Embryonic facial prominence (tissue), 1 donor: ENCODE data around the gene PLXND1.
"Not testable (repeated sequence)": the region's sequence is repeated elsewhere in the genome, so short reads cannot be mapped to it uniquely, and the experiment has no call there.

Experiments
- DNase-seq: peaks from one replicate; pipeline ENCODE4 v3.0.0-alpha.2; 2016; ENCODE audit errors: extremely low spot score

The PLXND1 gene

GRCh38 chr3:129527262-129527661 is 79.2 kb downstream of the PLXND1 start:
- DNase-seq, result no peak

DNA sequence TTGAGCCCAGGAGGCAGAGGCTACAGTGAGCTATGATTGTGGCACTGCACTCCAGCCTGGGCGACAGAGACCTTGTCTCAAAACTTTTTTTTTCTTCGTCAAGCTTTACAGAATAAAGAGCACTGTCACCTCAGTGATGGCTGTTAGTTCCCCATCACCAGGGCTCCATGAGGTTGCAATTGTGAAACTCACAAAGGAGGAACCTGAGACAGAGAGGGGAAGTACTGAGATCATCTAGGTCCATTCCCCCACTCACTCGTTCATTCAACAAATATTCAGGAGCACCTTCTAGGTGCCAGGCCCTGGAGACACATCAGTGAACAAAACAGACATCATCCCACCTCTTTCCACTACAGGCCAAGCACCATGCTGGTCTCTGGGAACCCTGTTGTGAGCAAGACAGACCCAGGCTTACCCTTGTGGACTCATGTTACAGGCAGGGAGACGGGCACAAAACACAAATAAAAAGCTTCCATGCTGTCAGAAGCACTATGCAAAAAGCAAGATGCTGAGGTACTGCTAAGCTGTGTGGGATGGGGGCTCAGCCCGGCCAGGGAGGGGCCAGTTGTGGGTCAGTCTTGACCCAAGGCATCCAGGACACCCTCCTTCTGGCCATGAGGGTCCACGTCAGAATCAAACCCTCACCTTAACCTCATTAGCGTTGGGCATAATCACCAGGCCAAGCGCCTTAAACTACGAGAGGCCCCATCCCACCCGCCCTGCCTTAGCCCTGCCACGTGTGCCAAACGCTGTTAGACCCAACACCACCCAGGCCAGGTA is 80.2 kb downstream of the PLXND1 start:
- no peak for DNase-seq

- DNase-seq, result no peak
These were observed 81.0 kb downstream of the PLXND1 start for GRCh38 chr3:129525341-129525968.

DNA sequence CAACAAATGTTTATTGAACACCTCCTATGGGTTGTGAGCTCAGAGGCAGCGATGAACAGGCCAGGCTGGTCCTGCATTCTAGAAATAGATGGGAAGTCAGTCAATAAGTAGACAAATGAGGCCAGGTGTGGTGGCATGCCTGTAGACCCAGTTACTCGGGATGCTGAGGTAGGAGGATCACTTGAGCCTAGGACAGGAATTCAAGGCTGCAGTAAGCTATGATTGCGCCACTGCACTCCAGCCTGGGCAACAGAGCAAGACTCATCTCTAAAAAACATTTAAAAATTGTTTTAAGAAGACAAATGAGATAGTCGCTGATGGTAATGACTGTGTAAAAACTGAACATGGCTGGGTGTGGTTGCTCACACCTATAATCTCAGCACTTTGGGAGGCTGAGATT is 82.4 kb downstream of the PLXND1 start:
- DNase-seq, result no peak

- DNase-seq, result no peak
These were observed 83.5 kb downstream of the PLXND1 start for GRCh38 chr3:129522953-129523352.

GRCh38 chr3:129521611-129522010 is 84.9 kb downstream of the PLXND1 start:
- DNase-seq, result no peak

GRCh38 chr3:129520960-129521359 is 85.5 kb downstream of the PLXND1 start:
- DNase-seq, result no peak

DNA sequence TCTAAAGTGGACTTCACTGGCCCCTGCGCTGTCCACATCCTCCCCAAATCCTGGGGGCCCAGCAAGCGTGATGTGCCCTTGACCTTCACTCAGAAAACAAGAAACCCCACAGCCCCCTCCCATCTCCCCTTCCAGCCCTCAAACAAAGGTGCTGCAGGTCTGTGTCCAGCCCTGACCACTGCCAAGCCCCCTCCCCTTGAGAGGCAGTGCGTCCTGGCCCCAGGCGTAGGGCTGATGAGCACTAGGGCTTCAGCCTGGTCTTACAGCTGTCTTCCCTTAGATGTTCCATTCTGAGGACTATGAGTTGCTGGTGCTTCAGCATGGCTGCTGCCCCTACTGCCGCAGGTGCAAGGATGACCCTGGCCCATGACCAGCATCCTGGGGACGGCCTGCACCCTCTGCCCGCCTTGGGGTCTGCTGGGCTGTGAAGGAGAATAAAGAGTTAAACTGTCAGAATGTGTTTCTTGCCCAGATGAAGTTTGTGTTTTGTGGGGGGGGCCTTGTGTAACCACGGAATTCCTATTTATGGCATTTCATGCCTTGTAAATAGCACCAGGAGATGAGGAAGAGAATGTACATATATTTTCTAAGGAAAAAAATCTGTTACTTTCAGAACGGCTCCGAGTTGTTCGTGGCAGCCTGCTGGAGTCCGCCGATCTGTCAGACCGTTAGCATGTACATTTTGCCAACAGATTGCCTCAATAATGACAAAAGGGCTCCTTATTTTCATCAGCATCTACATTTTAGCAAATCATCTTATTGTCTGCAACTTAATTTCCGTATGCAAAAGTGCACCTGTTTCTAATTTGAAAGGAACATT is 86.4 kb downstream of the PLXND1 start:
- DNase-seq, result no peak

DNA sequence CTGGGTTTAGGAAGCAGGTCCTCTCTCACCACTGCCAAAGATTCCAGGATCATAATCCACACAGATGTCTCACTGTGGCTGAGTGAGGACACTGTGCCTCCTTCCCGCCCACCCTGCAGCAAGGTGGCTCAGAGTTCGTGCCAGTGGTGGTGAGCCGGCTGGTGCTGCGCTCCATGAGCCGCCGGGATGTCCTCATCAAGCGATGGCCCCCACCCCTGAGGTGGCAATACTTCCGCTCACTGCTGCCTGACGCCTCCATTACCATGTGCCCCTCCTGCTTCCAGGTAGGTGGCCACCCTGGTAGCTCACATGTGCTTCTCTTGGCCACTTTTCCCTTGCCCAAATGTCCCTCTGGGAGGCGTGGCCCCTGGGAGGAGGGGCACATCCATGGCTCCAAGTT is 87.0 kb downstream of the PLXND1 start:
- no peak for DNase-seq

DNA sequence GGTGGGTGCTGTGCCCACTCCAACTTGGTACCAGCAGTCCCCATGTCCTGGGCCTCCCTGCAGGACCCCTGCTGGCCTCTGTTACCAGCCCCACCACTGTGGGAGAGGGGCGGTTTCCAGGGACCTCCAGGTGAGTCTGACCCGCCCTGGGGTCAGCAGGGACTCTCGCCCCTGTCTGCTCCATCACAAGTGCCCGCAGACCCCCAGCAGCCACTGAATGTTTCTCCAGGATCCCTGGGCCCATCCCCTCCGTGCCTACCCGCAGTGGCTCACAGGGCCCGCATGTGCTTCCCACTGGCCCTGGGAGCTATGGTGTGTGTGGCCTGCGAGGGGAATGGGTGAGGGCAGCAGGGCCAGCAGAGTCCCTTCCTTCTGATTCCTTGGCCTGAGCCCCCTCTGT is 87.9 kb downstream of the PLXND1 start:
- DNase-seq, result no peak

DNA sequence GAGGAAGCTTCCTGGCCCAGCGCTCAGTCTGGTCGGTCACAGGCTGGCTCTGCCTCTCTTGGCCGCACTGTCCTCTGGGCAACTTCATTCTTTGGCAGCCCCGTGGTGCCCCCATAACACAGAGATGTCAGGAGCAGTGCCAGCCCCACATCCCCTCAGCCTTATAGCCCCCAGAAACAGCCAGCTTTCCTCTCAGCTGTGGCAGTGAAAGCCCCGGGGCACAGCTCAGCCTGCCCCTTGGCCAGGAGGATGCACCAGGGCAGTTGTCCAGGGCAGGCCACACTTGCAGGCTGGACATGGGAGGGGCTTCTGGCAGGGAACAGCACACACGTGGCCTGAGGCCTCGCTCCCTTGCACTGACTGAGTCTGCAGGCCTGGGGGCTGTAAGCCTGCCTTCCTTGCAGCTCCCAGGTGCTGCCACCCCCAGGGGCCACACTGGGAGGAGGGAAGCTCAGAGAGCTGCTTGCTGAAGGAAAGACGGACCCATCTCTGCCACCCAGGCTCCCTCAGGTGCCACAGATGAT is 88.4 kb downstream of the PLXND1 start:
- no peak for DNase-seq

- DNase-seq, result no peak
These were observed 89.0 kb downstream of the PLXND1 start for GRCh38 chr3:129517516-129517915.

DNA sequence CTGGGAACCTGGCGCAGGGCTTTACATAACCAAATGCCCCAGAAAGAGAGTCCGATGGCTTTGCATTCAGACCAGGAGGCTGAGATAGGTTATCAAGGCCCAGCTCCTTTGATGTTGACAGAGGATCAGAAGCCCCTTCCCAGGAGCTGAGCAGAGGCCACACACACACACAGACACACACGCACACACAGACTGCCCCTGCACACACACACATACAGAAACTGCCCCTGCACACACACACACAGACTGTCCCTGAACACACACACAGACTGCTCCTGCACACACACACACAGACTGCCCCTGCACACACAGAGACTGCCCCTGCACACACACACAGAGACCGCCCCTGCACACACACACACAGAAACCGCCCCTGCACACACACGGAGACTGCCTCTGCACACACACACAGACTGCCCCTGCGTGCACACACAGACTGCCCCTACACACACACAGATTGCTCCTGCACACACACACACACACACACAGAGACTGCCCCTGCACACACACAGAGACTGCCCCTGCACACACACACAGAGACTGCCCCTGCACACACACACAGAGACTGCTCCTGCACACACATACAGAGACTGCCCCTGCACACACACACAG is 90.5 kb downstream of the PLXND1 start:
- DNase-seq, result not testable (repeated sequence)

DNA sequence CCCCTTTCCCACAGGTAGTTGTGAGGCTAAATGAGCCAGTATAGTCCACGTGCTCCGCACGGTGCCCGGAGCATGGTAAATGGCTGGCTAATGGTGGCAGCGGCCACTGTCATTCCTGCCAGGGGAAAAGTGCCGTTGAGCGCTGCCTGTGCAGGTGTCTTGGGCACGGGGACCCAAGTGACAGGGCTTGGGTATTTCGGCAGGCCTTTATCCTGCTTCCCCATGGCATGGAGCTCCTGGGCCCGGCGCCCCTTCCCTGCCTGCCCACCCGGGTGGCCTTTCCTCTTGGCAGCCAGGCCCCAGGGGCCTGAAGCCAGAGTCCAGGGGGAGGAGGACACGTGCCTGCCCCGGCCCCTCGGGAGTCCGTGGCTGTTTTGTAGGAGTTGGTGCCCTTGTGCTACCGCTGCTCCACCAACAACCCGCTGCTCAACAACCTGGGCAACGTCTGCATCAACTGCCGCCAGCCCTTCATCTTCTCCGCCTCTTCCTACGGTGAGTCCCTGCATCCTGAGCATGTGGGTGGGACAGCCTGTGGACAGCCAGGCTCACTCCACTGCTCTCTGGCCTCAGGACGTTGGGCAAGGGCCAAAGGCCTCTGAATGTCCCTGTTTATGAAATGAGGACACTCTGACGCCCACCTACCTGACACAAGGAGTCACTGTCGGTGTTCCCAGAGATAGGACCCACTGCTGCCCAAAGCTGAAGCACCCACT is 91.2 kb downstream of the PLXND1 start:
- DNase-seq, result not testable (repeated sequence)

- no peak for DNase-seq
These were observed 91.9 kb downstream of the PLXND1 start for GRCh38 chr3:129514563-129514962.

- no peak for DNase-seq
These were observed 92.4 kb downstream of the PLXND1 start for GRCh38 chr3:129514110-129514509.

DNA sequence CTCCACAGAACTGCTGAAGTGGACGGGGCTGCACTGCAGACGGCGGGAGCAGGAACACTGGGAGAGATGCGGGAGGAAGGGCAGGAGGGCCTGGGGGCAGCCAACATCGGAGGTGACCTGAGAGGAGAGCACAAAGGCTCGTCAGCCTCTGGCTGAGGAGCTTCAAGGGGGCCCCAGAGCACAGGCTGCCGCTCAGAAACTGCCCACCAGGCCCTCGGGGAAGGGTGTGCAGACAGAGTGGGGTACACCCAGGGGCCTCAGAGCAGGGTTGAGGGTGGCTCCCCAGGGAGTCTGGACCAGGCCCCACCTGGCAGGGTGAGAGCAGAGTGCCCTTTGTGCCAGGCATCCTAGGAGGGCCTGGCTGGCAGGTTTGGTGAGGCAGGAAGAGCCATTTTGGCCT is 92.8 kb downstream of the PLXND1 start:
- no peak for DNase-seq

DNA sequence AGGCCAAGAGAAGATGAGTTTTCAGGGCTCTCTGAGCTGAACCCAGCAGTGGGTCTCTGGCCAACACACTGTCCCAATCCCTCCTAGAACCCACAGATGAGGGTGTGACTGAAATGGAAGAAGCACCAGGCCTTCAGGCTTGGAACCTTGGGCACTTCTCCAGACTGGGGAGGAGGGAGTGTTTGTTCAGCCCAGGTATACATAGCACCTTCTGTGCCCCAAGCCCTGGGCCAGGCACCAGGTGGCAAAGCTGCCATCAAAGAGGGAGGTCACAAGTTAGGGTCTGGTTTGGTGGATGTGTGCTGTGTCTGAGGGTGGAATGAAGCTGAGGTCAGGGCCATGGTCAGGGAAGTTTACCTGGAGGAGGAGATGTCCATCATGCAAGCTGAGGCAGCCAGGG is 93.9 kb downstream of the PLXND1 start:
- no peak for DNase-seq

GRCh38 chr3:129507181-129507831 is 99.2 kb downstream of the PLXND1 start:
- DNase-seq, result no peak

DNA sequence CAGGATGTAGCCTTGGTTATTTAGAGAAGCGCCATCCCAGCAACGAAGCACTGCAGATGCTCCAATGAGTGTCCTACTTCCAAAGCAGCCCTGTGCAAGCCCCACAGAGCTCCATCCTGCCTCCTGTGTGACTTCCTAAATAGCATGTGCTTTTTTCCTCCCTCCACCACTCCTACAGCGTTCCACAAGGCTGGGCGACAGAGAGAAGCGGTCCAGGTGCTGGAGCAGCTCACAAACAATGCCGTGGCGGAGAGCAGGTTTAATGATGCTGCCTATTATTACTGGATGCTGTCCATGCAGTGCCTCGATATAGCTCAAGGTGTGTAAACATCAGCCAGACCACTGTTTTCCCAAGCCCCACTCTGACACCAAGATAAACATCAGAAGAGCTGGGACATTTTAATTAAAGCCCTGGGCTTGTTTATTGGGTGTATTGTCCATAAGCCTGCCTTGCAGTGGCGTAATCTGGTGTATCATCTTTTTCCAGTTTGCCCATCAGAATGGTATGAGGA is 100.2 kb downstream of the PLXND1 start:
- DNase-seq, result no peak

DNA sequence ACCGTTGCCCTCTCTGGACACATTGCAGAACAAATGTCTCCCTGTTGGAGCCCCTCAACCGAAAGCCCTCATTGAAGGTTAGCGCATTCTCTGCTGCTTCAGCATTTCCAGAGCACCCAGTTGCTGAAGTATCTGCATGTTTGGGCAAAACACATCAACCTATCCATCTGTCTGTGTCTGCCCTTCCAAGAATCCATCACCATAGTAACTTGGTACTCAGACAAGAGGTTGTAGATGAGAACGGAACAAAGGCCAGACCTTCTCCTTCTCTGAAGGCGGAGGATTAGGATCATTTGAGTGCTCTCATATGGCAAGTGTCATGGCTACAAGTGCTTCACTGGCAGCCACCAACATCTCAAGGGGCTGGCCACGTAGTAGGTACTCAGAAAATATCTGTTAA is 101.1 kb downstream of the PLXND1 start:
- DNase-seq, result no peak
